ENCODE measurements around the gene CCDC196. TPM values are rescaled to one million over a fixed set of nuclear protein-coding genes. Genes with fewer than 3 reads are reported as not detected.

CCDC196 gene
- total RNA-seq, 1 experiment from 2014 or later = not detected

- Histone ChIP-seq H3K4ac (ENCODE audit: low read depth, low read length) (no peak overlapping the region), H3K27me3 (ENCODE audit: insufficient read depth, low read length) (no peaks in the 10 kb centered on the region), H2BK12ac (ENCODE audit: insufficient read length, low read depth, low read length) (no peak overlapping the region), H3K79me2 (ENCODE audit: insufficient read depth, low read length) (no peaks in the 10 kb centered on the region), H3K14ac (ENCODE audit: insufficient read depth, low read length) (no peak overlapping the region), H2AFZ (ENCODE audit: low read length) (no peak overlapping the region), H2AK5ac (ENCODE audit: insufficient read length, low read length) (no peak overlapping the region), H3K9ac (ENCODE audit: extremely low read depth, insufficient read length, low read length) (no peak overlapping the region), H2BK120ac (ENCODE audit: low read depth, low read length, poor library complexity, severe bottlenecking) (no peak overlapping the region), H3K4me1 (ENCODE audit: insufficient read depth, low read length) (no peaks in the 10 kb centered on the region), H3K4me2 (ENCODE audit: insufficient read depth, insufficient read length, low read length) (no peak overlapping the region), H2BK5ac (ENCODE audit: insufficient read length, low read length) (no peak overlapping the region), H3K23me2 (ENCODE audit: insufficient read length, low read depth, low read length, poor library complexity, severe bottlenecking) (no peaks in the 10 kb centered on the region), H3K56ac (ENCODE audit: insufficient read length, low read depth, low read length) (no peak overlapping the region), H3K79me1 (ENCODE audit: insufficient read depth, low read depth, low read length, poor library complexity, severe bottlenecking) (no peaks in the 10 kb centered on the region), H3K9me3 (ENCODE audit: control insufficient read depth, low read depth, low read length) (no peaks in the 10 kb centered on the region), H4K91ac (ENCODE audit: insufficient read length, low read depth, low read length) (no peak overlapping the region), H3K18ac (ENCODE audit: insufficient read length, low read depth, low read length) (no peak overlapping the region), H4K20me1 (ENCODE audit: control insufficient read depth, insufficient read depth, insufficient read length) (no peaks in the 10 kb centered on the region), H3K27ac (ENCODE audit: insufficient read length, low read depth, low read length) (no peak overlapping the region), H4K8ac (replicated peaks; ENCODE audit: insufficient read length, low read depth, low read length) (no peak overlapping the region), H2BK15ac (ENCODE audit: low read depth, low read length) (no peak overlapping the region), H3T11ph (ENCODE audit: low read length) (no peak overlapping the region), H4K5ac (ENCODE audit: insufficient read length, low read depth, low read length) (no peak overlapping the region), H3K23ac (ENCODE audit: insufficient read length, low read depth, low read length) (no peak overlapping the region), H2BK20ac (ENCODE audit: low read depth, low read length, poor library complexity, severe bottlenecking) (no peak overlapping the region)
- peaks cover 14 to 20% of the 10 kb centered on the region in 2 experiments for H3K9me3 Mint-ChIP-seq
- no peak overlapping the region for H3K4me3 Mint-ChIP-seq
- no peaks in the 10 kb centered on the region for H3K4me1 Mint-ChIP-seq
- no CpG with 5 or more reads among the region's 1 CpG for WGBS (ENCODE audit: extremely low coverage, insufficient read length, low lambda C conversion rate)
- no peaks in the 10 kb centered on the region for H3K27me3 Mint-ChIP-seq (ENCODE audit: low read depth)
- H3K36me3 Mint-ChIP-seq (ENCODE audit: insufficient read depth in 1 of 3, low read depth in 3 of 3) = peaks cover 1 to 6% (median 4%) of the 10 kb centered on the region in 3 experiments; a peak in 5 of 7 replicates
- no peak for DNase-seq
- no peak for TF ChIP-seq CTCF (conservative IDR thresholded peaks at IDR 0.05)
- no peak overlapping the region for H3K27ac Mint-ChIP-seq
Measured at GRCh38 chr14:66476964-66477363, 9.2 kb upstream of the CCDC196 start.

All from H9 (cell line).